T-helper 2 cell treated with Interferon-gamma antibody and Interleukin-4, amounts not matched to agents 5 μg/mL and 100 μg/mL, for 36 hours (primary cell): ENCODE measurements around the gene HTRA2.

Experiments used
- DNase-seq: peaks from one replicate; pipeline ENCODE4 v3.0.0; 2021; ENCODE audit warnings: low spot score
- H3K27ac Mint-ChIP-seq: one replicate; pipeline ENCODE4 v1.8.0; 2021; ENCODE audit warnings: mild to moderate bottlenecking, mixed read lengths
- H3K27me3 Mint-ChIP-seq: one replicate; pipeline ENCODE4 v1.8.0; 2021; ENCODE audit warnings: low read depth, mixed read lengths
- H3K36me3 Mint-ChIP-seq: one replicate; pipeline ENCODE4 v1.8.0; 2021; ENCODE audit warnings: low read depth, mixed read lengths
- H3K4me1 Mint-ChIP-seq: one replicate; pipeline ENCODE4 v1.8.0; 2021; ENCODE audit warnings: low read depth, mixed read lengths
- H3K4me3 Mint-ChIP-seq: one replicate; pipeline ENCODE4 v1.8.0; 2022; ENCODE audit warnings: mild to moderate bottlenecking, moderate library complexity, mixed read lengths
- H3K9me3 Mint-ChIP-seq: one replicate; pipeline ENCODE4 v1.8.0; 2021; ENCODE audit warnings: mixed read lengths

Gene HTRA2

DNA sequence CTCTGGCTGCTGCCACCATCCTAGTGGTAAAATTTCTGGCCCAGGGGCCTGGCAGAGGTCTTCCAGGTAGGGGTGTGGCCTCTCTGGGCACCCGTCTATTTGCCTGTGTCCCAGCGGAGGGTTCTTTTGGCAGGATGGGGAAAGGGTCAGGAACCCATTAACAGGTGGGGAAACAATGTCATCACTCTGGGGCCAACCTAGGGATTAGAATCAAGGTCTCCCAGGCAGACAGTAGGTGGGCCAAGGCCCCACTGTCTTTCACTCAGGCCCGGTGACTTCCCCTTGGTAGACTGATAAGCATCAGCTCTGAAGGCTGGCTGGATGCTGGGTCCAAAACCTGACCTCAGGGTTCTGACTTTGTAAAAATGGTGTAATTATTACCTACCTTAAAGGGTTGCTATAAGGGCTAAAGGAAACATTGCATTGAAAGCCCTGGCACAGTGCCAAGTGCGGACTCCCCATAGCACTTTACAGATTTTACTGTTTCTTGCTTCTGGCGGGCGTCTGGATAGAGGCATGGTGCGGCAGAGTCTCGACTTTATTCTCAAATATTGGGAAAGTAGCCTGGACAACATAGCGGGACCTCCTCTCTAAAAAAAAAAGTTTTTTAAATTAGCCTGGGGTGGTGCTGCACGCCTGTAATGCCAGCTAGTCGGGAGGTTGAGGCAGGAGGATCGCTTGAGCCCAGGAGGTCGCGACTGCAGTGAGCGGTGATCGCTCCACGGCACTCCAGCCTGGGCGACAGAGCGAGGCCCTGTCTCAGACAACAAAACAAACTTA is 32.5 kb upstream of the HTRA2 start:
- Mint-ChIP-seq H3K36me3 (peaks cover 23% of the 10 kb centered on the region), H3K27ac (peak overlapping the region; percentile 55), H3K4me3 (peak overlapping the region; percentile 93), H3K9me3 (no peaks in the 10 kb centered on the region), H3K4me1 (peaks cover 14% of the 10 kb centered on the region), H3K27me3 (peaks cover 41% of the 10 kb centered on the region)
- DNase-seq, result no peak

DNA sequence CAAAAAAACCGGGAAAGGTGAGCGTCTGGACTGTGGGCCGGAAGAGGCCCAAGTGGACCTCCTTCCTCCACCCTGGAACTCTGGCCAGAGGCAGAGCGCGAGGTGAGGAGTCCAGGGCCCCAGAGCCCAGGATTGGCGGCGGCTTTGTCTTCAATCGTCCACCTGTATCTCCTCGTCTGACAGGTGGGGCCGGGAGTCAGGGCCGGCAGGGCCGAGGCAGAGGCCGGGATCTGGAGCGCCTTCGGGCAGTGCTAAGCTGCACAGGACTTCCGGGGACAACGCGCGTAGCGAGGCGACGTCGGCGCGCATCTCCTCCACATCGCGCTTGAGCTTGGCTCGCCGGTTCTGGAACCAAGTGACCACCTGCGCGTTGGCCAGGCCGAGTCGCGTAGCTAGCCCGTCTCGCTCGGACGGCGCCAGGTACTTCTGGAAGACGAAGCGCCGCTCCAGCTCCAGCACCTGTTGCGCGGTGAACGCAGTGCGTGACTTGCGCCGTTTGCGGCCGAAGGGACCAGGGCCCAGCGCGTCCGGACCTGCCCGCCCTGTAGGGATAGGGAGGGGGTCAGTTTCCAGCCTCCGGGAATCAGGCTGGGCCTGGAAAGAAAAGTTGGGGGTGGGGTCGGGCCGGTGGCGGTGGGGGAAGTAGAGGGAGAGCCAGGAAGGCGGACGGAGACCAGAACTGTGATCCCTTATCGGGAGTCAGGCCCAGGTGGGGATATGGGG is 31.8 kb upstream of the HTRA2 start:
- peaks cover 47% of the 10 kb centered on the region for H3K27me3 Mint-ChIP-seq
- DNase-seq, result no peak
- peaks cover 19% of the 10 kb centered on the region for H3K36me3 Mint-ChIP-seq
- peak overlapping the region; percentile 73 for H3K27ac Mint-ChIP-seq
- peaks cover 16% of the 10 kb centered on the region for H3K4me1 Mint-ChIP-seq
- H3K4me3 Mint-ChIP-seq, result peak overlapping the region; percentile 93
- H3K9me3 Mint-ChIP-seq, result no peaks in the 10 kb centered on the region

GRCh38 chr2:74498500-74499266 is 31.1 kb upstream of the HTRA2 start:
- Mint-ChIP-seq H3K4me3 (peak overlapping the region; percentile 93), H3K27me3 (peaks cover 47% of the 10 kb centered on the region), H3K9me3 (no peaks in the 10 kb centered on the region), H3K36me3 (peaks cover 14% of the 10 kb centered on the region), H3K27ac (peak overlapping the region; percentile 73), H3K4me1 (peaks cover 16% of the 10 kb centered on the region)
- peak; percentile 50 for DNase-seq

- Mint-ChIP-seq H3K27ac (peak within 1 kb of the TSS; percentile 73), H3K4me1 (peaks cover 21% of the 10 kb centered on the region)
These were observed 30.3 kb upstream of the HTRA2 start, which contains the start of gene LBX2 for GRCh38 chr2:74499267-74499939. TSS of gene LBX2 (minus strand) at chr2:74499603. CDS start at chr2:74499537, 66 bp downstream.

DNA sequence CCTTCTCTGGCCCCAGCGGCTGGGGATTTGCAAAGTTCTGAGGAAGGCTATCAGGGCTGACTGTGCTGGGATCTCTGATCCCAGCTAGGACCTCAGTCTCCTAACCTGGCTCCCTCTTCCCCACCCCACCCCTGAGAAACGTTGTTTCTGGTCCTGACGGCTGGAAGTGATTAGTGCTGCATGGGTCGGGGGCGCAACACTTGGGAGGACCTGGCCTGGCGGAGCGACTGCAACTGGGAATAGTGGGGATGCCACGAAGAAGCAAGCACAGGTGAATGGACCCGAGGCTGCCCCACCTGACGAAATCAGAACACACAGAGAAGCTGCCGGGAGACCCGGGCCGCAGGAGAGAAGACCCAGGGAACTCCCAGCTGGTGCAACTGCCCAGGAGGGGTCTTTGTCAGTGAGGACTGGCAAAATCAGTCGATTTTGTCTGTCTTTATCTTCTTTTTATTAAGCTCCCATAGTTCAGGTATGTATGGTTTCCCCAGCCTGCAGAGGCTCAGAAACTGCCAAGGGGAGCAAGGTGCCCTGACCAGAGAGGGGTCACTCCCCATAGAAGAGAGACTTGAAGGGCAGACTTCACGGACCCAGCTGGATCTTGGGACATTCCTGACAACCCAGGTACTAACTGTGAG is 29.7 kb upstream of the HTRA2 start:
- Mint-ChIP-seq H3K4me3 (peak overlapping the region; percentile 29), H3K27ac (no peak overlapping the region), H3K4me1 (peaks cover 27% of the 10 kb centered on the region), H3K27me3 (peaks cover 47% of the 10 kb centered on the region), H3K36me3 (peaks cover 16% of the 10 kb centered on the region), H3K9me3 (no peaks in the 10 kb centered on the region)
- DNase-seq, result no peak

More at GRCh38 chr2:74499267-74499939, 30.3 kb upstream of the HTRA2 start, which contains the start of gene LBX2:
- peak; percentile 38 for DNase-seq
- Mint-ChIP-seq H3K4me3 (peak within 1 kb of the TSS; percentile 93), H3K27me3 (peaks cover 47% of the 10 kb centered on the region), H3K36me3 (peaks cover 11% of the 10 kb centered on the region), H3K9me3 (no peaks in the 10 kb centered on the region)

DNA sequence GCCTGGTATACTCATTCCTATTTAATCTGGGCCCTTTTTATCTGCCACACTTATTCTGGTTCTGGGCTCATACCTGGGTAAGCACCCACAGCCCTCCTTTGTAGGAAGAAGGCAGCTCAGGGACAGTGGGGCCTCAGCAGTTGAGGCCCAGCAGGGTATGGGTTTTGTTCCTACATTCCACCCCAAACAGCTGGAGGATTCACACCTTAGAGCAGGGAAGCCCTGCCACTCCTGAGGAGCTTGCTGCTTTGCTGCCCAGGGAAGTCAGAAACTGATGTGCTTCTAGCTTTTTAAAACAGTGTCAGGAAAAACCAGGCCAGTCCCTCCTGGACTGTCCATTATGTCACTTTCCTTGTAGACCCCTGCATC is 29.2 kb upstream of the HTRA2 start:
- Mint-ChIP-seq H3K27me3 (peaks cover 47% of the 10 kb centered on the region), H3K4me1 (peaks cover 29% of the 10 kb centered on the region), H3K9me3 (no peaks in the 10 kb centered on the region), H3K4me3 (no peak overlapping the region), H3K36me3 (peaks cover 21% of the 10 kb centered on the region), H3K27ac (no peak overlapping the region)
- no peak for DNase-seq

DNA sequence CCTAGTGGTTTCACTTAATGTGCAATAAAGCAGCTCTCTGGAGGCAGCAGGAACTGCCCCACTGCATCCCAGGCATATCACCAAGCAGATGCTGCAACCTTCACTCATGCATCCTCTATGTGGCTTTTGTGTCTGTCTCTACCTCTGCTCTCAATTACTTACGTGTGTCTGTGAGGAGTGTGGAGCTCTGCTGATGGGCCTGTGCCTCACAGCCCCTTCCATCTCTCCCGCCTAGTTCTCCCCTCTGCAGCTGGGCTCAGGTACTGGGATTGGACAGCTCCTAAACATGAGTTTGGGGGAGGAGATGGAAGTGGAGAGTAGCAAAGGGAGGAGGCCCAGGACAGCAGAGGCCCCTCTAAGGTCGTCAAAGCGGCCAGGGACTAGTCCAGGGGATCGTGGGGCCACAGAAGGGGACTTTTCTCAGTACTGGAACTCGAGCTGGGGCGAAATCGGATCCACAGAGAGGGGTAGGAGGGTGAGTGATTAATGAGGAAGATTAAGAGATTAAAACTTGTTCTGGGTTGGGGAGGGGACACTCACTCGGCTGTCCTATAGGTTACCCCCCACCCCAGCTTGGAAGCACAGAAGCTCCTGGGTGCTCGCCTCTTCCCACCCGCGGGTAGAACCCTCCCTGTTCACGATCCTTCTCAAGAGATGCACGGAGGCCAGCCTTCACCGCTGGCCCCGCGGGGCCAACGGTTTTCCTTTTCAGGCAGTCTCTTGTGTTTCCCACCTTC is 28.2 kb upstream of the HTRA2 start:
- DNase-seq, result no peak
- Mint-ChIP-seq H3K27me3 (peaks cover 47% of the 10 kb centered on the region), H3K4me3 (peak overlapping the region; percentile 47), H3K36me3 (peaks cover 25% of the 10 kb centered on the region), H3K9me3 (no peaks in the 10 kb centered on the region), H3K27ac (no peak overlapping the region), H3K4me1 (peaks cover 33% of the 10 kb centered on the region)

DNA sequence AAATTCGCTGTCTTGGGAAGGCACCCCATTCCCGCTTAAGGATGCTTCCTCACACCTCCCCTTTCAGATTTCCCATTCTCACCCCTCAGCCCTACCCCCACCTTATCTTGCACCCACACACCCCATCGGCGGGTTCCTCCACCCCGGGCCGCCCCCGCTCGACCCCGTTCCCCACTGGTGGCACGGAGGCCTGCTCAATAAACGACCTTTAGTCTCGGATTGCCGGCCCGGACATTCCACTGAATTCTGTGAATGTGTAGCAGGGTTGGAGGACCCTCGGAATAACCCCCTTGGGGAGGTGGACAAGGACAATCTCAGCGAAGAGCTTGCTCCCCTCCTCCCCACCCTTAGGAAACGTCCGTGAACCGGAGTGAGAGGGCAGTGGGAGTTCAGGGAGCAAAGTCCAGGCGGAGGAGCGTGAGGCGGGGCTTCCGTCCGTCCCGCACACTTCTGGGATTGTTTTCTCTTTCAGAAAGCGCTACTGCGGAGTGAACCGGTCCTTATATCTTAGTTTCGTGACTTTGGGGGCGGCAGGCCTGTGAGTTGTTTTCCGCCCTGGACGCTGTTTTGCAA is 27.5 kb upstream of the HTRA2 start:
- Mint-ChIP-seq H3K4me1 (peaks cover 38% of the 10 kb centered on the region), H3K9me3 (no peaks in the 10 kb centered on the region), H3K27me3 (peaks cover 47% of the 10 kb centered on the region), H3K27ac (no peak overlapping the region), H3K4me3 (peak overlapping the region; percentile 74), H3K36me3 (peaks cover 29% of the 10 kb centered on the region)
- no peak for DNase-seq

DNA sequence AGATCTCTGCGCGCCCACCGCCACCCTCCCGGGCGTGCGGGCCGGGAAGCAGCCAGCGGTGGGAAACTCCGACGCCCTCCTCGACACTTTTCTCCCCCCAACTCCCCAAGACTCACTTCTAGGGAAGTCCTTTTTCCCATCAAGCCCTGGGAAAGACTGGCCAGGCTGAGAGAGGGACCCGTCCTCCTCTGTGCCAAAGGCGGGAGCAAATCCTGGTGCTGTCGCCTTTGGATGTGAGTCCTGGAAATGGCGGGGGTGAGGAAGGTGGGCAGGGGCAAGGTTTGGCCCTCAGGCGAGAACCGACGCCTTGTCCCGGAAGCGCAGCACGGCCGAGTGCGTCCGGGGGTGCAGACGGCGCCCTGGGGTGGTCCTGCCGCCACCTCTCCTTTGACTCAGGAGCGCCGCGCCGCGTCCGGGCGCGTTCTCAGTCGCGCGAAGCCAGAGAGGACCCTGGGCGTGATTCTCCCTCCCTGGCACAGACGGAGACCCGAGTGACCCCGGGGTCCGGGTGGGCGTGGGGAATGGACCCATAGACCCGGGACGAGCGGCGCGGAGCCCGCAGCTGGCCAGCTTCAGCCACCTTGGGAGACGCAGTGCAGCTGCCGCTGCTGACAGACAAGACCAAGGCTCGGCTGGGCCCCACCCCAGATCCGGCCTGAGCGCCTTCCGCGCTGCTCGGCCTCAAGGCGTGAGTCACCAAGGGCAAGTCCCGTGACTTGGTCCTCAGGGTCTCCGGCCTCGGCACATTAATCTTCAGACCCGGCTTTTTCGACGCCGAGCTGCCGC is 26.8 kb upstream of the HTRA2 start:
- Mint-ChIP-seq H3K27ac (no peak overlapping the region), H3K4me3 (peak overlapping the region; percentile 74), H3K4me1 (peaks cover 38% of the 10 kb centered on the region), H3K27me3 (peaks cover 41% of the 10 kb centered on the region), H3K36me3 (peaks cover 31% of the 10 kb centered on the region), H3K9me3 (no peaks in the 10 kb centered on the region)
- peak; percentile 66 for DNase-seq

DNA sequence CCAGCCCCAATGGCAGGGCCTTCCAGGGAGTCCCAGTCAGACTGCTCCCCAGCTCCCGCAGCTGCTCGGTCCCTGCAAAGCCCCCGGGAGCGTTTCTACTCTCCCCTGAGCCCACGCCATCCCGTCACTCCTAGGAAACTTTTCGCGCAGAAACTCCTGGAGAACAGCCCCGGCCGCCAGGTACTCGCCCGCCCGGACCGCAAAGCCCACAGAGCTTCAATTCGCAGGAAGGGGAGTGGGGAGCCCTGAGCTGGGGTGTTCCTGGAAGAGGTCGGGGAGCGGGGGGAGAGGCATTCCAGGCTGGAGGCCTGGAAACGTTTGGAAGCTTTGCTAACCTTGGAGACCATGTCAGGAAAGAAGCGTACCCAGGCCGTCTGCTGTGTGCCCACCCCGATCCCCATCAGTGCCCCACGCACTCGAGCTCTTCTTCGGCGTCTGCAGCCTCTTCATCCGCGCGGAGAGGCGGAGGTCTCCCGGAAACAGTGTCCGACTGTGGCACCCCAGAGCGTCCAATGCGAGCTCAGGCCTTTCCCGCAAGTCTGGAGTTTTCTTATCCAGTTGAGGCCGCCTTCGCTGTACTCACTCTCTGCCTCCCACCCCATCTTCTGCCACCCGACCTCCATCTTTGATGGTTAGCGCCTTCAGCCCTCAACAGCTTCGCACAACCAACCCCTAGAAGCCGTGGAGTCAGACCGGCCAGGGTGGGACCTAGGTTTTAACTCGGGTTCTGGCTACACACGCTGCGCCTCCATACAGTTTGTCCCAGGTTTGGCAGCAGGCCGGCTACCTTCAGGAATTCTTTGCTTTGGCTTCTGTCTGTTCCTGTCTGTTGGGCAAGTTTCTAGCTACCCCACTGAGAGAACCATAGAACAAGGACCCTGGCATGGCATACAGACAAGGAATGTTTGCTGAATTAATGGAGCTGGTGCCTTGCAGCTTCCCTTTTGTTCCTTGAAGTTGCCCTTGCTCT is 25.9 kb upstream of the HTRA2 start:
- Mint-ChIP-seq H3K4me1 (peaks cover 40% of the 10 kb centered on the region), H3K27me3 (peaks cover 36% of the 10 kb centered on the region), H3K4me3 (peak overlapping the region; percentile 74), H3K27ac (peak overlapping the region; percentile 37), H3K9me3 (no peaks in the 10 kb centered on the region), H3K36me3 (peaks cover 31% of the 10 kb centered on the region)
- no peak for DNase-seq

- Mint-ChIP-seq H3K27me3 (peaks cover 32% of the 10 kb centered on the region), H3K9me3 (no peaks in the 10 kb centered on the region), H3K4me1 (peaks cover 36% of the 10 kb centered on the region), H3K4me3 (peak overlapping the region; percentile 35), H3K27ac (no peak overlapping the region), H3K36me3 (peaks cover 31% of the 10 kb centered on the region)
- no peak for DNase-seq
These were observed 25.1 kb upstream of the HTRA2 start for GRCh38 chr2:74504591-74504990.
